Uterus (tissue), 2 donors: ENCODE results near the gene ARRDC1.

Source experiments
- CTCF ChIP-seq, 4 experiments: fragments of 200-600 bp in 2 of 4; fragments of 450-650 bp in 2 of 4; sonication (generic) in 2 of 4; IDR thresholded peaks; one replicate each; pipeline ENCODE4 v1.5.1; 2016 to 2019; ENCODE audit warnings: antibody characterized with exemption in 4 of 4, mild to moderate bottlenecking in 2 of 4, moderate library complexity in 1 of 4
- POLR2A ChIP-seq, 2 donors: fragments of 450-650 bp; IDR thresholded peaks; one replicate each; pipeline ENCODE4 v1.6.1; 2016; ENCODE audit warnings: antibody characterized with exemption in 2 of 2, mild to moderate bottlenecking in 1 of 2, moderate library complexity in 1 of 2

- no peak for TF ChIP-seq POLR2A (IDR thresholded peaks at IDR 0.05)
- no peak for TF ChIP-seq CTCF (IDR thresholded peaks at IDR 0.05)
These were observed 17.2 kb upstream of the ARRDC1 start for GRCh38 chr9:137588311-137588710.
